PC-3 (cell line): Measurements from ENCODE around the gene KIF4B. TPM values are rescaled to one million over a fixed set of nuclear protein-coding genes. Genes with fewer than 3 reads are reported as not detected.
A peak's percentile ranks its signal among the peaks of the same experiment; 100 is the strongest.

Experiments used
- ATAC-seq: fragments of 200-7000 bp; cut with Tn5 transposase; 2 replicates; pipeline ENCODE4 v1.9.1; 2020; ENCODE audit warnings: mild to moderate bottlenecking, moderate library complexity
- BruUV-seq: library from RNA; stranded (reverse); fragments of 400-500 nt; replicated peaks from 2 replicates; lab custom pipeline; 2021; lab: Mats Ljungman, UMichigan
- CTCF ChIA-PET: fragments of 300-600 bp; sonication (Branson Sonifier 250); formaldehyde crosslinking; loops from one replicate; lab custom pipeline; 2022; ENCODE audit warnings: antibody characterized with exemption; lab: Charles Lee
- POLR2A ChIA-PET: fragments of 300-600 bp; sonication (Branson Sonifier 250); formaldehyde crosslinking; loops from one replicate; lab custom pipeline; 2022; ENCODE audit warnings: antibody characterized with exemption; ENCODE audit not compliant: unreplicated experiment; lab: Charles Lee
- DNase-seq: peaks from one replicate; pipeline ENCODE4 v3.0.0-alpha.2; 2015
- H2AFZ ChIP-seq: fragments of 300-600 bp; sonication (generic); 2 replicates; pipeline ENCODE4 v1.6.0; 2016; ENCODE audit warnings: antibody characterized with exemption, low read length
- H3F3A ChIP-seq: fragments of 300-600 bp; sonication (generic); one replicate; pipeline ENCODE4 v1.6.0; 2017; ENCODE audit warnings: antibody characterized with exemption, low read length, control low read depth, mild to moderate bottlenecking; ENCODE audit not compliant: unreplicated experiment
- H3K27ac ChIP-seq: fragments of 300-600 bp; sonication (generic); 2 replicates; pipeline ENCODE4 v1.5.1; 2016; ENCODE audit warnings: mild to moderate bottlenecking, low read length
- H3K27me3 ChIP-seq: fragments of 300-600 bp; sonication (generic); 2 replicates; pipeline ENCODE4 v1.6.1; 2016; ENCODE audit warnings: low read length, mixed read lengths
- H3K36me3 ChIP-seq: fragments of 300-600 bp; sonication (generic); 2 replicates; pipeline ENCODE4 v1.6.1; 2016; ENCODE audit warnings: low read depth, mixed run types, low read length, mixed read lengths
- H3K4me1 ChIP-seq: fragments of 300-600 bp; sonication (generic); 2 replicates; pipeline ENCODE4 v1.5.1; 2016; ENCODE audit warnings: low read length; ENCODE audit not compliant: insufficient read depth
- H3K4me2 ChIP-seq: fragments of 300-600 bp; sonication (generic); 2 replicates; pipeline ENCODE4 v1.6.0; 2016; ENCODE audit warnings: low read length
- H3K4me3 ChIP-seq: fragments of 300-600 bp; sonication (generic); 2 replicates; pipeline ENCODE4 v1.5.1; 2016; ENCODE audit warnings: mild to moderate bottlenecking, low read length, mixed read lengths
- H3K79me2 ChIP-seq: fragments of 300-600 bp; sonication (generic); 2 replicates; pipeline ENCODE4 v1.6.1; 2017; ENCODE audit warnings: low read length, mixed read lengths
- H3K9ac ChIP-seq: fragments of 300-600 bp; sonication (generic); 2 replicates; pipeline ENCODE4 v1.6.0; 2016; ENCODE audit warnings: mild to moderate bottlenecking, low read length
- H3K9me2 ChIP-seq: fragments of 300-600 bp; sonication (generic); replicated peaks from 2 replicates; pipeline ENCODE4 v1.6.1; 2016; ENCODE audit warnings: mixed run types, low read length, mixed read lengths
- H3K9me3 ChIP-seq: fragments of 300-600 bp; sonication (generic); 2 replicates; pipeline ENCODE4 v1.6.1; 2016; ENCODE audit warnings: low read length, mixed read lengths
- H4K20me1 ChIP-seq: fragments of 300-600 bp; sonication (generic); 2 replicates; pipeline ENCODE4 v1.6.1; 2016; ENCODE audit warnings: low read length, mixed read lengths
- EZH2 ChIP-seq: fragments of 300-600 bp; sonication (generic); IDR thresholded peaks from one replicate; pipeline ENCODE4 v1.6.1; 2017; ENCODE audit warnings: antibody characterized with exemption, mild to moderate bottlenecking, low read length; ENCODE audit not compliant: unreplicated experiment
- EZH2phosphoT487 ChIP-seq: fragments of 300-600 bp; sonication (generic); IDR thresholded peaks from 2 replicates; pipeline ENCODE4 v1.6.1; 2018; ENCODE audit warnings: mild to moderate bottlenecking, antibody characterized with exemption, low read length, borderline replicate concordance
- intact Hi-C: fragments of 100-400 bp; cut with micrococcal nuclease; formaldehyde crosslinking; loops from 2 replicates; pipeline ENCODE4 v1.9.0; 2023
- total RNA-seq: library from RNA; depleted of rRNA; stranded (reverse); fragments of >200 nt; gene quantifications from 2 replicates; pipeline ENCODE4 v1.2.3, GENCODE V29; 2014
- TF ChIP-seq, protein P1 (sequence below): fragments of 300-600 bp; sonication (generic); conservative IDR thresholded peaks from 2 replicates; pipeline ENCODE4 v1.5.1; 2017; ENCODE audit warnings: antibody characterized with exemption, low read depth, mild to moderate bottlenecking, low read length

KIF4B gene
- total RNA-seq, 1 experiment from 2014 or later: not detected

DNA sequence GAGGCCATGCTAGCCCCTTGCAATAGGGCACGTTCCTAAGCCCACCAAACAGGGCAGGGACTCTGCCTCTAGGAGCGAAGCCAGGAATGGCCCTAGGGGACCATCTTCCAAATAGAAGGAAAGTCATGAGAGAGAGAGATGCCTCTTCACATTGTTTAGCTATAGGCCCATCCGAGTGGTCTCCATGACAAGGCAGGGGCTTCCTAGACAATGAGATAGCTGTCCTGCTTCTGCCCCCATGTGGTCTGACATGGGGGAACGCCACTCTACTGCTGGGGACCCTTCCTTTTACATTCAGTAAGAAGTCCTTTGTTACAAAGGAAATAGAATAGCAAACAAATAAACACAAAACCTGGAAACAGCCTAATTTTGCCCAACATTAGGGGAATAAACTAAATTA lies 17.9 kb upstream of the KIF4B start:
- intact Hi-C loops: no loop called here
- TF ChIP-seq, protein P1, sequence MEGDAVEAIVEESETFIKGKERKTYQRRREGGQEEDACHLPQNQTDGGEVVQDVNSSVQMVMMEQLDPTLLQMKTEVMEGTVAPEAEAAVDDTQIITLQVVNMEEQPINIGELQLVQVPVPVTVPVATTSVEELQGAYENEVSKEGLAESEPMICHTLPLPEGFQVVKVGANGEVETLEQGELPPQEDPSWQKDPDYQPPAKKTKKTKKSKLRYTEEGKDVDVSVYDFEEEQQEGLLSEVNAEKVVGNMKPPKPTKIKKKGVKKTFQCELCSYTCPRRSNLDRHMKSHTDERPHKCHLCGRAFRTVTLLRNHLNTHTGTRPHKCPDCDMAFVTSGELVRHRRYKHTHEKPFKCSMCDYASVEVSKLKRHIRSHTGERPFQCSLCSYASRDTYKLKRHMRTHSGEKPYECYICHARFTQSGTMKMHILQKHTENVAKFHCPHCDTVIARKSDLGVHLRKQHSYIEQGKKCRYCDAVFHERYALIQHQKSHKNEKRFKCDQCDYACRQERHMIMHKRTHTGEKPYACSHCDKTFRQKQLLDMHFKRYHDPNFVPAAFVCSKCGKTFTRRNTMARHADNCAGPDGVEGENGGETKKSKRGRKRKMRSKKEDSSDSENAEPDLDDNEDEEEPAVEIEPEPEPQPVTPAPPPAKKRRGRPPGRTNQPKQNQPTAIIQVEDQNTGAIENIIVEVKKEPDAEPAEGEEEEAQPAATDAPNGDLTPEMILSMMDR: 0 out of 2 replicates have a peak, but pooled peaks have one; percentile 29
- TF ChIP-seq EZH2phosphoT487: no peak
- TF ChIP-seq EZH2: no peak
- no peak for ATAC-seq
- Histone ChIP-seq H3K9ac (no peak overlapping the region), H3K27me3 (no peaks in the 10 kb centered on the region), H3F3A (no peaks in the 10 kb centered on the region), H4K20me1 (no peaks in the 10 kb centered on the region), H3K27ac (no peak overlapping the region), H3K36me3 (no peaks in the 10 kb centered on the region), H3K9me2 (no peaks in the 10 kb centered on the region), H3K4me1 (peaks cover 9% of the 10 kb centered on the region), H2AFZ (no peak overlapping the region), H3K4me3 (no peak overlapping the region), H3K4me2 (no peak overlapping the region), H3K79me2 (no peaks in the 10 kb centered on the region), H3K9me3 (no peaks in the 10 kb centered on the region)
- ChIA-PET POLR2A (interaction anchor here (0.7 kb wide), 1 partner anchor 12 kb away, joined by 3 read pairs; no protein-coding TSS in a partner anchor), CTCF (no interaction called here)
- no peak for DNase-seq
- no TSS peak for BruUV-seq

DNA sequence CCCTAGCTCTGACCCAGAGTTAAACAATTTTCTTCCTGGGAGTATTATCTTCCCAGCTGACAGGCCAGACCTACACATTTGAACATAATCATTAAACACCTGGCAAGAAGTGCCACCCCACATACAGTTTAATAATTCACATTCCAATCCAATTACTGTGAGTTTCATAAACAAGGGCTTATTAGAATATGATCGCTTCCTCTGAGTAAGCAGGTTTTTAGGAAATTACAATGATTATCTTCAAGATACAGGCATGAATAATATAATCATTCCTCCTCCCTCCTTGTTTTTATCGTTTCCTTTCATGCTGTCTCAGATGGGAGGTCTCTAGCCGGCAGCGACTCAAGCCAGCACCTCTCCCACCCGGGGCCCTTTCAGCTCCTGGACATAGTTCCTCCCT lies 15.8 kb upstream of the KIF4B start:
- CTCF ChIA-PET: no interaction called here
- H3K79me2 ChIP-seq: no peaks in the 10 kb centered on the region
- DNase-seq (peak; percentile 31), ATAC-seq (peak; percentile 75)
- POLR2A ChIA-PET: no interaction called here
- H2AFZ ChIP-seq: peak overlapping the region; percentile 68
- no peak overlapping the region for H3K4me3 ChIP-seq
- intact Hi-C loops: no loop called here
- H3K27ac ChIP-seq: peak overlapping the region; percentile 34; the same call in 1 of the 2 replicates
- H3K9ac ChIP-seq: no peak overlapping the region
- no peaks in the 10 kb centered on the region for H3K9me2 ChIP-seq
- H4K20me1 ChIP-seq: no peaks in the 10 kb centered on the region
- no peaks in the 10 kb centered on the region for H3F3A ChIP-seq
- no TSS peak for BruUV-seq
- no peaks in the 10 kb centered on the region for H3K27me3 ChIP-seq
- TF ChIP-seq, protein P1: no peak
- TF ChIP-seq EZH2 (no peak), EZH2phosphoT487 (no peak)
- H3K4me1 ChIP-seq: peaks cover 13% of the 10 kb centered on the region
- H3K4me2 ChIP-seq: peak overlapping the region; percentile 62
- H3K36me3 ChIP-seq: no peaks in the 10 kb centered on the region
- H3K9me3 ChIP-seq: no peaks in the 10 kb centered on the region

DNA sequence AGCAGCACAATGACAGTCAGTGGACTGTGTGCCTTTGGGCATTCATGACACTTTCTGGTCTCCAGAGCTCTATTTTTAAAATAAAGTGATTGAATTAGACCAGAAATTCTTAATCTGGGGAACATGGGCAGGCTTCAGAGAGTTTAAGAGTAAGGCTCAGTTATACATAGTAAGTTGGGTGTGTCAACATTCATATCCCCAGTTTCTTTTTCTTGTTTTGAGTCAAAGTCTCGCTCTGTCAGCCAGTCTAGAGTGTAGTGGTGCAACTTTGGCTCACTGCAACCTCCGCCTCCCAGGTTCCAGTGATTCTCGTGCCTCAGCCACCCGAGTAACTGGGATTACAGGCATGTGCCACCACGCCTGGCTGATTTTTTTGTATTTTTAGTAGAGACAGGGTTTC lies 13.7 kb upstream of the KIF4B start:
- H3K9ac ChIP-seq: no peak overlapping the region
- H3K4me3 ChIP-seq: no peak overlapping the region
- intact Hi-C loops: loop anchor here (5.0 kb wide), 1 partner anchor 348 kb away; no protein-coding TSS in a partner anchor
- H3K4me2 ChIP-seq: no peak overlapping the region
- H3K4me1 ChIP-seq: peaks cover 13% of the 10 kb centered on the region
- no peak overlapping the region for H3K27ac ChIP-seq
- ChIA-PET CTCF (no interaction called here), POLR2A (no interaction called here)
- no peak for DNase-seq
- H2AFZ ChIP-seq: no peak overlapping the region
- H3K36me3 ChIP-seq: no peaks in the 10 kb centered on the region
- no peaks in the 10 kb centered on the region for H3K79me2 ChIP-seq
- H3F3A ChIP-seq: no peaks in the 10 kb centered on the region
- no peaks in the 10 kb centered on the region for H3K9me2 ChIP-seq
- no peaks in the 10 kb centered on the region for H3K9me3 ChIP-seq
- no peaks in the 10 kb centered on the region for H4K20me1 ChIP-seq
- no peak for ATAC-seq
- TF ChIP-seq, protein P1: no peak
- TF ChIP-seq EZH2 (no peak), EZH2phosphoT487 (no peak)
- no TSS peak for BruUV-seq
- H3K27me3 ChIP-seq: no peaks in the 10 kb centered on the region
